GM12878 (cell line): ENCODE measurements around the gene RAC2. TPM values are rescaled to one million over a fixed set of nuclear protein-coding genes. Genes with fewer than 3 reads are reported as not detected.

Experiments
- ESRRA ChIP-seq: IDR thresholded peaks from 2 replicates; pipeline ENCODE4 v1.6.1; 2012; ENCODE audit warnings: mild to moderate bottlenecking, low read length, improper control_type of control experiment
- FOXK2 ChIP-seq: fragments of 450-650 bp; IDR thresholded peaks from 2 replicates; pipeline ENCODE4 v1.6.1; 2017; ENCODE audit warnings: mild to moderate bottlenecking, moderate library complexity
- FOXM1 ChIP-seq: IDR thresholded peaks from 2 replicates; pipeline ENCODE4 v1.6.1; 2012; ENCODE audit warnings: low read depth, mild to moderate bottlenecking, inconsistent platforms, low read length, moderate library complexity
- JUNB ChIP-seq: IDR thresholded peaks from 2 replicates; pipeline ENCODE4 v1.6.1; 2016; ENCODE audit warnings: antibody characterized with exemption, mild to moderate bottlenecking
- MTA3 ChIP-seq: IDR thresholded peaks from 2 replicates; pipeline ENCODE4 v1.6.1; 2012; ENCODE audit warnings: low read length, inconsistent platforms, borderline replicate concordance
- NBN ChIP-seq: fragments of 450-650 bp; IDR thresholded peaks from 2 replicates; pipeline ENCODE4 v1.6.1; 2016
- SP1 ChIP-seq: IDR thresholded peaks from one replicate; pipeline ENCODE4 v1.6.1; 2011; ENCODE audit warnings: low read depth, low read length
- SPI1 ChIP-seq: IDR thresholded peaks from 2 replicates; pipeline ENCODE4 v1.6.1; 2011; ENCODE audit warnings: low read depth, mild to moderate bottlenecking, low read length, moderate library complexity, borderline replicate concordance; ENCODE audit not compliant: insufficient read depth
- STAT1 ChIP-seq: fragments of 450-650 bp; conservative IDR thresholded peaks from 2 replicates; pipeline ENCODE4 v1.6.1; 2014; ENCODE audit warnings: antibody characterized with exemption, mild to moderate bottlenecking
- TCF12 ChIP-seq: IDR thresholded peaks from 2 replicates; pipeline ENCODE4 v1.6.1; 2011; ENCODE audit warnings: low read depth, mild to moderate bottlenecking, low read length
- YY1 ChIP-seq: IDR thresholded peaks from 2 replicates; pipeline ENCODE4 v1.6.1; 2011; ENCODE audit warnings: low read depth, mild to moderate bottlenecking, low read length
- ZBED1 ChIP-seq: IDR thresholded peaks from 2 replicates; pipeline ENCODE4 v1.6.1; 2016; ENCODE audit warnings: borderline replicate concordance
- ZNF207 ChIP-seq: fragments of 450-650 bp; IDR thresholded peaks from 2 replicates; pipeline ENCODE4 v1.6.1; 2014; ENCODE audit warnings: antibody characterized with exemption, mild to moderate bottlenecking, borderline replicate concordance
- polyA plus RNA-seq, 11 experiments: library from polyadenylated mRNA; depleted of rRNA in 4 of 11; unstranded in 6 of 11; stranded (reverse) in 5 of 11; fragments of >200 nt; fragmentation: Nextera tagmentation in 4 of 11; fragmentation: Illumina TruSeq in 1 of 11; extraction: Ambion mirVana in 4 of 11; extraction: Trizol in 1 of 11; gene quantifications; 1 replicate in 1 of 11; 2 replicates in 10 of 11; pipeline versions ENCODE4 v1.2.1 to v1.2.3, GENCODE V29; 2011 to 2016; ENCODE audit warnings: inconsistent platforms in 2 of 11, missing spikeins in 2 of 11, low read depth in 1 of 11
- total RNA-seq, 4 experiments: library from RNA; depleted of rRNA in 3 of 4; stranded (reverse); fragments of >200 nt in 3 of 4; fragmentation: Illumina TruSeq in 1 of 4; extraction: Trizol in 1 of 4; gene quantifications; 2 replicates each; pipeline versions ENCODE4 v1.2.1 to v1.2.3, GENCODE V29; 2013 to 2021
- TF ChIP-seq, protein P1 (sequence below): fragments of 450-650 bp; IDR thresholded peaks from 2 replicates; pipeline ENCODE4 v1.6.1; 2018; ENCODE audit warnings: mild to moderate bottlenecking, low read depth, moderate library complexity; ENCODE audit not compliant: partially characterized antibody
- TF ChIP-seq, protein P2 (sequence below): fragments of 450-650 bp; IDR thresholded peaks from 2 replicates; pipeline ENCODE4 v1.6.1; 2017; ENCODE audit warnings: mild to moderate bottlenecking, moderate library complexity
- TF ChIP-seq, protein P3 (sequence below): fragments of 450-650 bp; IDR thresholded peaks from 2 replicates; pipeline ENCODE4 v1.6.1; 2016; ENCODE audit warnings: mild to moderate bottlenecking, moderate library complexity, borderline replicate concordance
- TF ChIP-seq, protein P4 (sequence below): IDR thresholded peaks from 2 replicates; pipeline ENCODE4 v1.6.1; 2012; ENCODE audit warnings: low read length, inconsistent platforms

RAC2 gene
- total and polyA plus RNA-seq, 10 of the 15 experiments (the other 5 are each of a cell fraction or from before 2014, with no cell fraction given) = 102 to 386 (median 304) TPM

DNA sequence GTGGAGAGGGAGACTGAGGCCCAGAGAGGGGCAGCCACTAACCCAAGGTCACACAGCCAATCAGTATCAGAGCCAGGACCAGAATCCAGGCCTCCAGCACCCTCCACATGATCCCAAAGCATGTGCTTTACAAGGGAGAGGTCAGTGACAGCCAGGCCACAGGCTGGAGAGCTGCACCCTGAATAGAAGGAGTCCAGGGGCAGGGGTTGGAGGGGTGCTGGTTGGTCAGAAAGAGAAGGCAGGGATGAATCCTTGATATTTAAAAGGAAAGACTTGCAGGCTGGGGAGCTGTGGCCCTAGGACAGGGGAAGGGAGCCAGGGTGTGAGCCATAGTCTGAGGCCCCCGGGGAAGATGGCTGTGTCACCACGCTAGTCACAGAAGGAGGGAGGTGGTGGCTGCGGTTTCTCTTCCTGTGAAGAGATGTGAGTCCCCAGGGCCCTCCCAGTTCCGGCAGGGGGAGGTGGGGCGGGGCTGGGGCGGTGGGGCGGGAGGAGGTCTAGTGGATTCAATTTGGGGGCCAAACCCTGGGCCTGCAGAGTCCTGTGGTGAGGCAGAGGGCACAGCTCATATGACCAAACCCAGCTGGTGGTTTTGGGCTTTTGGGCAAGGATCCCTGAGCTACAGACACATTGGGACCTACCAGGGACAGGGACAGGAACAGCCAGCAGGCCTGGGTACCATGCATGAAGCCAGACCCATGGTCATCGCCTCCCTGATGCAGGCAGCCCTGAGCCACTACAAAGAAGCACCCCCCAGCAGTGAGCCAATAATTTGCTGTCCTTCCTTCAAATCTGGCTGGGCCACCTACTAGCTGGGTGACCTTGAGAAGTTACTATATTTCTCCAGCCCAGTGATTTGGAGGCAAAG, 14.0 kb downstream of the RAC2 start (continued):
- TF ChIP-seq MTA3 (peak; percentile 19; the same call in 1 of the 2 replicates), SPI1 (no peak), NBN (peak; percentile 13; the same call in 1 of the 2 replicates), FOXM1 (no peak), FOXK2 (no peak), JUNB (no peak), STAT1 (no peak; the same call in 1 of the 2 replicates), ZNF207 (no peak; the same call in 1 of the 2 replicates), TCF12 (0 out of 2 replicates have a peak, but pooled peaks have one; percentile 31), ESRRA (no peak; the same call in 1 of the 2 replicates), YY1 (peak; percentile 93), SP1 (peak; percentile 49), ZBED1 (no peak)
- TF ChIP-seq, protein P1, sequence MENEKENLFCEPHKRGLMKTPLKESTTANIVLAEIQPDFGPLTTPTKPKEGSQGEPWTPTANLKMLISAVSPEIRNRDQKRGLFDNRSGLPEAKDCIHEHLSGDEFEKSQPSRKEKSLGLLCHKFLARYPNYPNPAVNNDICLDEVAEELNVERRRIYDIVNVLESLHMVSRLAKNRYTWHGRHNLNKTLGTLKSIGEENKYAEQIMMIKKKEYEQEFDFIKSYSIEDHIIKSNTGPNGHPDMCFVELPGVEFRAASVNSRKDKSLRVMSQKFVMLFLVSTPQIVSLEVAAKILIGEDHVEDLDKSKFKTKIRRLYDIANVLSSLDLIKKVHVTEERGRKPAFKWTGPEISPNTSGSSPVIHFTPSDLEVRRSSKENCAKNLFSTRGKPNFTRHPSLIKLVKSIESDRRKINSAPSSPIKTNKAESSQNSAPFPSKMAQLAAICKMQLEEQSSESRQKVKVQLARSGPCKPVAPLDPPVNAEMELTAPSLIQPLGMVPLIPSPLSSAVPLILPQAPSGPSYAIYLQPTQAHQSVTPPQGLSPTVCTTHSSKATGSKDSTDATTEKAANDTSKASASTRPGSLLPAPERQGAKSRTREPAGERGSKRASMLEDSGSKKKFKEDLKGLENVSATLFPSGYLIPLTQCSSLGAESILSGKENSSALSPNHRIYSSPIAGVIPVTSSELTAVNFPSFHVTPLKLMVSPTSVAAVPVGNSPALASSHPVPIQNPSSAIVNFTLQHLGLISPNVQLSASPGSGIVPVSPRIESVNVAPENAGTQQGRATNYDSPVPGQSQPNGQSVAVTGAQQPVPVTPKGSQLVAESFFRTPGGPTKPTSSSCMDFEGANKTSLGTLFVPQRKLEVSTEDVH = no peak
- TF ChIP-seq, protein P2, sequence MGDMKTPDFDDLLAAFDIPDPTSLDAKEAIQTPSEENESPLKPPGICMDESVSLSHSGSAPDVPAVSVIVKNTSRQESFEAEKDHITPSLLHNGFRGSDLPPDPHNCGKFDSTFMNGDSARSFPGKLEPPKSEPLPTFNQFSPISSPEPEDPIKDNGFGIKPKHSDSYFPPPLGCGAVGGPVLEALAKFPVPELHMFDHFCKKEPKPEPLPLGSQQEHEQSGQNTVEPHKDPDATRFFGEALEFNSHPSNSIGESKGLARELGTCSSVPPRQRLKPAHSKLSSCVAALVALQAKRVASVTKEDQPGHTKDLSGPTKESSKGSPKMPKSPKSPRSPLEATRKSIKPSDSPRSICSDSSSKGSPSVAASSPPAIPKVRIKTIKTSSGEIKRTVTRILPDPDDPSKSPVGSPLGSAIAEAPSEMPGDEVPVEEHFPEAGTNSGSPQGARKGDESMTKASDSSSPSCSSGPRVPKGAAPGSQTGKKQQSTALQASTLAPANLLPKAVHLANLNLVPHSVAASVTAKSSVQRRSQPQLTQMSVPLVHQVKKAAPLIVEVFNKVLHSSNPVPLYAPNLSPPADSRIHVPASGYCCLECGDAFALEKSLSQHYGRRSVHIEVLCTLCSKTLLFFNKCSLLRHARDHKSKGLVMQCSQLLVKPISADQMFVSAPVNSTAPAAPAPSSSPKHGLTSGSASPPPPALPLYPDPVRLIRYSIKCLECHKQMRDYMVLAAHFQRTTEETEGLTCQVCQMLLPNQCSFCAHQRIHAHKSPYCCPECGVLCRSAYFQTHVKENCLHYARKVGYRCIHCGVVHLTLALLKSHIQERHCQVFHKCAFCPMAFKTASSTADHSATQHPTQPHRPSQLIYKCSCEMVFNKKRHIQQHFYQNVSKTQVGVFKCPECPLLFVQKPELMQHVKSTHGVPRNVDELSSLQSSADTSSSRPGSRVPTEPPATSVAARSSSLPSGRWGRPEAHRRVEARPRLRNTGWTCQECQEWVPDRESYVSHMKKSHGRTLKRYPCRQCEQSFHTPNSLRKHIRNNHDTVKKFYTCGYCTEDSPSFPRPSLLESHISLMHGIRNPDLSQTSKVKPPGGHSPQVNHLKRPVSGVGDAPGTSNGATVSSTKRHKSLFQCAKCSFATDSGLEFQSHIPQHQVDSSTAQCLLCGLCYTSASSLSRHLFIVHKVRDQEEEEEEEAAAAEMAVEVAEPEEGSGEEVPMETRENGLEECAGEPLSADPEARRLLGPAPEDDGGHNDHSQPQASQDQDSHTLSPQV = peak; percentile 85
- TF ChIP-seq, protein P3, sequence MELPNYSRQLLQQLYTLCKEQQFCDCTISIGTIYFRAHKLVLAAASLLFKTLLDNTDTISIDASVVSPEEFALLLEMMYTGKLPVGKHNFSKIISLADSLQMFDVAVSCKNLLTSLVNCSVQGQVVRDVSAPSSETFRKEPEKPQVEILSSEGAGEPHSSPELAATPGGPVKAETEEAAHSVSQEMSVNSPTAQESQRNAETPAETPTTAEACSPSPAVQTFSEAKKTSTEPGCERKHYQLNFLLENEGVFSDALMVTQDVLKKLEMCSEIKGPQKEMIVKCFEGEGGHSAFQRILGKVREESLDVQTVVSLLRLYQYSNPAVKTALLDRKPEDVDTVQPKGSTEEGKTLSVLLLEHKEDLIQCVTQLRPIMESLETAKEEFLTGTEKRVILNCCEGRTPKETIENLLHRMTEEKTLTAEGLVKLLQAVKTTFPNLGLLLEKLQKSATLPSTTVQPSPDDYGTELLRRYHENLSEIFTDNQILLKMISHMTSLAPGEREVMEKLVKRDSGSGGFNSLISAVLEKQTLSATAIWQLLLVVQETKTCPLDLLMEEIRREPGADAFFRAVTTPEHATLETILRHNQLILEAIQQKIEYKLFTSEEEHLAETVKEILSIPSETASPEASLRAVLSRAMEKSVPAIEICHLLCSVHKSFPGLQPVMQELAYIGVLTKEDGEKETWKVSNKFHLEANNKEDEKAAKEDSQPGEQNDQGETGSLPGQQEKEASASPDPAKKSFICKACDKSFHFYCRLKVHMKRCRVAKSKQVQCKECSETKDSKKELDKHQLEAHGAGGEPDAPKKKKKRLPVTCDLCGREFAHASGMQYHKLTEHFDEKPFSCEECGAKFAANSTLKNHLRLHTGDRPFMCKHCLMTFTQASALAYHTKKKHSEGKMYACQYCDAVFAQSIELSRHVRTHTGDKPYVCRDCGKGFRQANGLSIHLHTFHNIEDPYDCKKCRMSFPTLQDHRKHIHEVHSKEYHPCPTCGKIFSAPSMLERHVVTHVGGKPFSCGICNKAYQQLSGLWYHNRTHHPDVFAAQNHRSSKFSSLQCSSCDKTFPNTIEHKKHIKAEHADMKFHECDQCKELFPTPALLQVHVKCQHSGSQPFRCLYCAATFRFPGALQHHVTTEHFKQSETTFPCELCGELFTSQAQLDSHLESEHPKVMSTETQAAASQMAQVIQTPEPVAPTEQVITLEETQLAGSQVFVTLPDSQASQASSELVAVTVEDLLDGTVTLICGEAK = peak; percentile 26; the same call in 1 of the 2 replicates
- TF ChIP-seq, protein P4, sequence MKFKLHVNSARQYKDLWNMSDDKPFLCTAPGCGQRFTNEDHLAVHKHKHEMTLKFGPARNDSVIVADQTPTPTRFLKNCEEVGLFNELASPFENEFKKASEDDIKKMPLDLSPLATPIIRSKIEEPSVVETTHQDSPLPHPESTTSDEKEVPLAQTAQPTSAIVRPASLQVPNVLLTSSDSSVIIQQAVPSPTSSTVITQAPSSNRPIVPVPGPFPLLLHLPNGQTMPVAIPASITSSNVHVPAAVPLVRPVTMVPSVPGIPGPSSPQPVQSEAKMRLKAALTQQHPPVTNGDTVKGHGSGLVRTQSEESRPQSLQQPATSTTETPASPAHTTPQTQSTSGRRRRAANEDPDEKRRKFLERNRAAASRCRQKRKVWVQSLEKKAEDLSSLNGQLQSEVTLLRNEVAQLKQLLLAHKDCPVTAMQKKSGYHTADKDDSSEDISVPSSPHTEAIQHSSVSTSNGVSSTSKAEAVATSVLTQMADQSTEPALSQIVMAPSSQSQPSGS = no peak
